ENCODE measurements around the gene PSMA6. TPM values are rescaled to one million over a fixed set of nuclear protein-coding genes. Genes with fewer than 3 reads are reported as not detected.

PSMA6 gene
- total and polyA plus RNA-seq, 2 of the 8 experiments (the other 6 are each of a cell fraction or from before 2014, with no cell fraction given) = 180 to 238 TPM

DNA sequence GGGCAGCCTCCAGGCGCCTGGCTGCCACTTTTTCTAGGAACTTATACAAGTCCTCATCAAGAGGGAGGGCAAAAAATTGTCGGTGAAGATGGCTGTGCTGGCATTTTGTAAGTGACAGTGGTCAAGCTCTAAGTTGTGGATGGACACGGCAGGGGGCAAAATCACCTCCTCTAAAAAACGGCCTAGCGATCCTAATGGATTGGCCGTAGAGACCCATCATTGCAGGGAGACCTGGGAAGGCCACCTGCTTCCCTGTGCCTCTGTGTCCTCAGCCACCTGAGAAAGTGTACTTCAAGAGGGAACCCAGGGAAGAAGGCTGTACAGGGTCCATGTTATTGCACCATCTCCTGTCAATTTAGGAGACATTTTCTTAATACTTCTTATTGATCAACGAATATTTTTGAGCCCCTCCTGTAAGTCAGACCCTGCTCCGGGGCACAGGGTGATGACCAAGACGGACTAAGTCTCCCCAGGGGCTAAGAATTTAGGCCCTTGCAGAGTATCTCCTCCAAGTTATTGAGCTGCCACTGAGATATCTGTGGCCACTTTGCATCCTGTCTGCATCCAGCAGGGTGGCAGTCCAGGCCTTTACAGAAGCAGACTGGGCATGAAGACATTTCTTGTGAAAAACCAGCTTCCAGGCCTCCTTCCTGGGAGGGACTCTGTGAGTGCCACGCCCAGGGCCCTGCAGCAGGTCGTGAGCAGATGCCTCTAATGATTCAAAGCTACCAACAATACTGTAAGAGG is 40.5 kb downstream of the PSMA6 start:
- Histone ChIP-seq H3K9me3 (ENCODE audit: insufficient read depth in 2 of 2, low read depth in 1 of 2, low read length in 1 of 2) (no peaks in the 10 kb centered on the region), H3K4me1 (replicated peaks in 1 of 4; ENCODE audit: control insufficient read depth in 3 of 4, insufficient read depth in 4 of 4, low read length in 3 of 4) (peaks cover 6 to 37% (median 26%) of the 10 kb centered on the region in 4 experiments), H3K36me3 (ENCODE audit: control insufficient read depth in 2 of 4, insufficient read depth in 4 of 4, low read length in 3 of 4) (no peaks in the 10 kb centered on the region), H2BK5ac (ENCODE audit: low read depth, low read length) (peak overlapping the region; percentile 24; the same call in 1 of the 2 replicates), H3K56ac (replicated peaks; ENCODE audit: insufficient read length, low read depth, low read length) (no peak overlapping the region), H2AFZ (ENCODE audit: low read length) (no peak overlapping the region), H3K23ac (ENCODE audit: insufficient read length) (no peak overlapping the region), H2BK120ac (replicated peaks; ENCODE audit: low read depth, low read length) (peak overlapping the region; percentile 4), H3K79me1 (ENCODE audit: low read depth, low read length) (no peaks in the 10 kb centered on the region), H3K9ac (replicated peaks in 1 of 4; ENCODE audit: extremely low read depth in 1 of 4, low read depth in 3 of 4, low read length in 3 of 4) (no peak overlapping the region), H2BK12ac (ENCODE audit: low read depth, low read length) (0 out of 2 replicates have a peak overlapping the region, but pooled peaks have one; percentile 39), H3K27me3 (replicated peaks in 1 of 4; ENCODE audit: control insufficient read depth in 3 of 4, extremely low read depth in 1 of 4, insufficient read depth in 3 of 4, low read length in 3 of 4) (no peaks in the 10 kb centered on the region), H4K5ac (ENCODE audit: insufficient read length, low read depth, low read length) (no peak overlapping the region), H2AK5ac (ENCODE audit: low read depth, low read length) (no peak overlapping the region), H3K14ac (ENCODE audit: insufficient read length) (no peak overlapping the region), H3K79me2 (ENCODE audit: control insufficient read depth in 1 of 2, insufficient read depth in 2 of 2, low read length in 2 of 2) (no peaks in the 10 kb centered on the region), H4K91ac (replicated peaks; ENCODE audit: insufficient read length, low read length) (peak overlapping the region; percentile 62), H3K4me2 (ENCODE audit: insufficient read depth in 1 of 2, low read depth in 2 of 2, low read length in 2 of 2) (no peak overlapping the region; a peak in 1 of 4 replicates), H3K4me3 (ENCODE audit: extremely low read depth in 1 of 4, insufficient read depth in 2 of 4, low read depth in 3 of 4, low read length in 4 of 4) (no peak overlapping the region), H4K20me1 (replicated peaks in 1 of 2; ENCODE audit: control insufficient read depth in 1 of 2, insufficient read depth in 2 of 2, low read length in 2 of 2) (no peaks in the 10 kb centered on the region), H3K18ac (ENCODE audit: extremely low read depth, low read length) (peak overlapping the region; percentile 60), H3K23me2 (ENCODE audit: low read depth, low read length) (no peaks in the 10 kb centered on the region), H4K8ac (ENCODE audit: extremely low read depth, insufficient read depth, low read length) (peak overlapping the region; percentile 12; the same call in 1 of the 2 replicates), H2BK15ac (ENCODE audit: low read length) (no peak overlapping the region), H3K4ac (replicated peaks; ENCODE audit: insufficient read length, low read depth, low read length) (no peak overlapping the region), H3K27ac (ENCODE audit: low read depth, low read length) (no peak overlapping the region), H2BK20ac (ENCODE audit: low read length) (0 out of 2 replicates have a peak overlapping the region, but pooled peaks have one; percentile 48)
- ChIA-PET POLR2A (ENCODE audit: partially characterized antibody) (interaction anchor here (0.7 to 1.5 kb wide), 5 partner anchors 9 to 72 kb away, joined by 3 to 8 read pairs (median 4); partner anchors contain the start of gene NFKBIA), CTCF (ENCODE audit: partially characterized antibody) (interaction anchor here (0.9 to 1.8 kb wide), 9 partner anchors 23 to 118 kb away, joined by 3 to 7 read pairs (median 3); no protein-coding TSS in a partner anchor)
- no peak for TF ChIP-seq NANOG (IDR thresholded peaks at IDR 0.05; ENCODE audit: insufficient read depth, low read depth, low read length, poor library complexity, severe bottlenecking)
- no peak for TF ChIP-seq EP300 (IDR thresholded peaks at IDR 0.05; ENCODE audit: borderline replicate concordance in 1 of 2, low read depth in 2 of 2, low read length in 2 of 2)
- TF ChIP-seq SP2 (IDR thresholded peaks at IDR 0.05; ENCODE audit: low read length) = no peak
- TF ChIP-seq SP1 (IDR thresholded peaks at IDR 0.05; ENCODE audit: low read depth, low read length) = no peak
- no peak for TF ChIP-seq TBP (IDR thresholded peaks at IDR 0.05; ENCODE audit: low read depth, low read length)
- no peak for TF ChIP-seq MAFK (IDR thresholded peaks at IDR 0.05; ENCODE audit: low read depth, low read length)
- TF ChIP-seq FOSL1 (IDR thresholded peaks at IDR 0.05; ENCODE audit: insufficient read depth, low read depth, low read length) = no peak
- no peak for TF ChIP-seq EZH2 (IDR thresholded peaks at IDR 0.05; ENCODE audit: low read depth, low read length, severe bottlenecking)
- no peak for TF ChIP-seq ATF2 (IDR thresholded peaks at IDR 0.05; ENCODE audit: low read length)
- 85% methylated on average over 11 of the region's 11 CpGs; no CpG with 5 or more reads in 1 of the 2 experiments for WGBS, 2 experiments (ENCODE audit: extremely low coverage in 1 of 2, insufficient coverage in 1 of 2, insufficient read length in 1 of 2, insufficient replicate concordance in 2 of 2, low coverage in 1 of 2, low lambda C conversion rate in 2 of 2, missing lambda C conversion rate in 1 of 2)
- FAIRE-seq (no peak), DNase-seq (ENCODE audit: low read depth in 1 of 2, low spot score in 2 of 2) (peak in 1 of 2 experiments; percentile 45)
